H9 (cell line): ENCODE measurements around the gene RBM46. TPM values are rescaled to one million over a fixed set of nuclear protein-coding genes. Genes with fewer than 3 reads are reported as not detected.

Source experiments
- DNase-seq: peaks from one replicate; pipeline ENCODE4 v3.0.0-alpha.2; 2017
- H2AFZ ChIP-seq: one replicate; pipeline ENCODE4 v1.6.1; 2013; ENCODE audit warnings: mild to moderate bottlenecking, low read length, control low read depth, moderate library complexity
- H2AK5ac ChIP-seq: 2 replicates; pipeline ENCODE4 v1.6.1; 2013; ENCODE audit warnings: low read length, control low read depth, mixed read lengths; ENCODE audit not compliant: insufficient read length
- H2BK120ac ChIP-seq: one replicate; pipeline ENCODE4 v1.6.1; 2013; ENCODE audit warnings: low read depth, mild to moderate bottlenecking, low read length, control low read depth, inconsistent platforms; ENCODE audit not compliant: poor library complexity, severe bottlenecking
- H2BK12ac ChIP-seq: 2 replicates; pipeline ENCODE4 v1.6.1; 2013; ENCODE audit warnings: low read length, control low read depth, mixed read lengths, low read depth; ENCODE audit not compliant: insufficient read length
- H2BK15ac ChIP-seq: 2 replicates; pipeline ENCODE4 v1.6.1; 2013; ENCODE audit warnings: low read depth, low read length, control low read depth
- H2BK20ac ChIP-seq: one replicate; pipeline ENCODE4 v1.6.1; 2013; ENCODE audit warnings: low read depth, mild to moderate bottlenecking, low read length, control low read depth, inconsistent platforms; ENCODE audit not compliant: poor library complexity, severe bottlenecking
- H2BK5ac ChIP-seq: 2 replicates; pipeline ENCODE4 v1.6.1; 2013; ENCODE audit warnings: low read length, control low read depth, mixed read lengths; ENCODE audit not compliant: insufficient read length
- H3K14ac ChIP-seq: 2 replicates; pipeline ENCODE4 v1.6.1; 2013; ENCODE audit warnings: low read length, control low read depth; ENCODE audit not compliant: insufficient read depth
- H3K18ac ChIP-seq: 2 replicates; pipeline ENCODE4 v1.6.1; 2013; ENCODE audit warnings: low read depth, mild to moderate bottlenecking, mixed read lengths, low read length, control low read depth; ENCODE audit not compliant: insufficient read length
- H3K23ac ChIP-seq: 2 replicates; pipeline ENCODE4 v1.6.1; 2013; ENCODE audit warnings: low read length, control low read depth, mixed read lengths, low read depth; ENCODE audit not compliant: insufficient read length
- H3K23me2 ChIP-seq: 2 replicates; pipeline ENCODE4 v1.6.1; 2013; ENCODE audit warnings: low read depth, mild to moderate bottlenecking, mixed read lengths, low read length, control low read depth; ENCODE audit not compliant: insufficient read length, poor library complexity, severe bottlenecking
- H3K27ac ChIP-seq: 2 replicates; pipeline ENCODE4 v1.5.1; 2013; ENCODE audit warnings: low read length, control low read depth, mixed read lengths, low read depth; ENCODE audit not compliant: insufficient read length
- H3K27me3 ChIP-seq: 2 replicates; pipeline ENCODE4 v1.6.1; 2013; ENCODE audit warnings: low read length, control low read depth, inconsistent platforms; ENCODE audit not compliant: insufficient read depth
- H3K4ac ChIP-seq: 2 replicates; pipeline ENCODE4 v1.6.1; 2013; ENCODE audit warnings: low read depth, mild to moderate bottlenecking, control low read depth, inconsistent platforms, low read length, moderate library complexity
- H3K4me1 ChIP-seq: 2 replicates; pipeline ENCODE4 v1.6.1; 2013; ENCODE audit warnings: low read length, control low read depth, inconsistent platforms; ENCODE audit not compliant: insufficient read depth
- H3K4me2 ChIP-seq: 2 replicates; pipeline ENCODE4 v1.6.1; 2013; ENCODE audit warnings: low read length, control low read depth, mixed read lengths; ENCODE audit not compliant: insufficient read length, insufficient read depth
- H3K56ac ChIP-seq: 2 replicates; pipeline ENCODE4 v1.6.1; 2013; ENCODE audit warnings: low read depth, mild to moderate bottlenecking, mixed read lengths, low read length, control low read depth; ENCODE audit not compliant: insufficient read length
- H3K79me1 ChIP-seq: 2 replicates; pipeline ENCODE4 v1.6.1; 2013; ENCODE audit warnings: low read depth, mild to moderate bottlenecking, moderate library complexity, low read length, control low read depth, inconsistent platforms; ENCODE audit not compliant: insufficient read depth, poor library complexity, severe bottlenecking
- H3K79me2 ChIP-seq: 2 replicates; pipeline ENCODE4 v1.6.1; 2013; ENCODE audit warnings: low read length, control low read depth, inconsistent platforms; ENCODE audit not compliant: insufficient read depth
- H3K9ac ChIP-seq: 2 replicates; pipeline ENCODE4 v1.6.1; 2013; ENCODE audit warnings: low read length, control low read depth, mixed read lengths; ENCODE audit not compliant: insufficient read length; ENCODE audit errors: extremely low read depth
- H3K9me3 ChIP-seq: one replicate; pipeline ENCODE4 v1.6.1; 2013; ENCODE audit warnings: low read depth, low read length, inconsistent platforms; ENCODE audit not compliant: control insufficient read depth
- H3T11ph ChIP-seq: one replicate; pipeline ENCODE4 v1.6.1; 2013; ENCODE audit warnings: mild to moderate bottlenecking, low read length, control low read depth, inconsistent platforms
- H4K20me1 ChIP-seq: one replicate; pipeline ENCODE4 v1.6.1; 2013; ENCODE audit not compliant: control insufficient read depth, insufficient read length, insufficient read depth
- H4K5ac ChIP-seq: 2 replicates; pipeline ENCODE4 v1.6.1; 2013; ENCODE audit warnings: low read depth, mild to moderate bottlenecking, mixed read lengths, low read length, control low read depth; ENCODE audit not compliant: insufficient read length
- H4K8ac ChIP-seq: replicated peaks from 2 replicates; pipeline ENCODE4 v1.6.1; 2013; ENCODE audit warnings: low read length, control low read depth, mixed read lengths, low read depth; ENCODE audit not compliant: insufficient read length
- H4K91ac ChIP-seq: 2 replicates; pipeline ENCODE4 v1.6.1; 2013; ENCODE audit warnings: low read depth, mild to moderate bottlenecking, moderate library complexity, mixed read lengths, low read length, control low read depth; ENCODE audit not compliant: insufficient read length
- H3K27ac Mint-ChIP-seq, 3 experiments: 2 replicates in 2 of 3; 3 replicates in 1 of 3; pipeline ENCODE4 v1.8.0; 2020 to 2021; ENCODE audit warnings: mixed read lengths in 3 of 3, mild to moderate bottlenecking in 1 of 3, moderate library complexity in 1 of 3
- H3K27me3 Mint-ChIP-seq: 2 replicates; pipeline ENCODE4 v1.8.0; 2021; ENCODE audit warnings: low read depth, mild to moderate bottlenecking, moderate library complexity, mixed read lengths
- H3K36me3 Mint-ChIP-seq, 3 experiments: 2 replicates in 2 of 3; 3 replicates in 1 of 3; pipeline ENCODE4 v1.8.0; 2020 to 2021; ENCODE audit warnings: low read depth in 3 of 3, mixed read lengths in 3 of 3; ENCODE audit not compliant: insufficient read depth in 1 of 3
- H3K4me1 Mint-ChIP-seq, 2 experiments: 2 replicates each; pipeline ENCODE4 v1.8.0; 2020; ENCODE audit warnings: mixed read lengths in 2 of 2
- H3K4me3 Mint-ChIP-seq, 2 experiments: 2 replicates in 1 of 2; 3 replicates in 1 of 2; pipeline ENCODE4 v1.8.0; 2020 to 2021; ENCODE audit warnings: mild to moderate bottlenecking in 2 of 2, mixed read lengths in 2 of 2, moderate library complexity in 1 of 2
- H3K9me3 Mint-ChIP-seq, 2 experiments: 2 replicates in 1 of 2; 3 replicates in 1 of 2; pipeline ENCODE4 v1.8.0; 2020; ENCODE audit warnings: mild to moderate bottlenecking in 2 of 2, mixed read lengths in 2 of 2, moderate library complexity in 1 of 2
- CTCF ChIP-seq: fragments of 200-600 bp; sonication (generic); conservative IDR thresholded peaks from 3 replicates; pipeline ENCODE4 v1.8.0; 2021; ENCODE audit warnings: antibody characterized with exemption, mild to moderate bottlenecking
- WGBS: extraction: QIAGEN DNeasy Blood & Tissue Kit; methylation state at CpG from one replicate; pipeline ENCODE4 v1.1.7; 2013; ENCODE audit warnings: missing lambda C conversion rate, low lambda C conversion rate, mixed read lengths; ENCODE audit not compliant: insufficient read length; ENCODE audit errors: extremely low coverage; 5-methylcytosine and 5-hydroxymethylcytosine counted together
- total RNA-seq: library from RNA; stranded (reverse); gene quantifications from 2 replicates; pipeline ENCODE4 v1.2.1, GENCODE V29; 2021

Gene RBM46
- total RNA-seq, 1 experiment from 2014 or later = 0.17 TPM

GRCh38 chr4:154854362-154854761, 73.3 kb downstream of the RBM46 start:
- H3K9ac ChIP-seq = no peak overlapping the region
- Mint-ChIP-seq H3K27ac (no peak overlapping the region), H3K4me1 (peaks cover 0 to 3% of the 10 kb centered on the region in 2 experiments; a peak in 2 of 4 replicates), H3K27me3 (no peaks in the 10 kb centered on the region), H3K9me3 (no peaks in the 10 kb centered on the region), H3K4me3 (no peak overlapping the region), H3K36me3 (peaks cover 0 to under 1% (median 0%) of the 10 kb centered on the region in 3 experiments; a peak in 2 of 7 replicates)
- WGBS = no CpG with 5 or more reads among the region's 2 CpGs
- no peak for DNase-seq
- H2BK20ac ChIP-seq = no peak overlapping the region
- no peaks in the 10 kb centered on the region for H4K20me1 ChIP-seq
- H4K8ac ChIP-seq = no peak overlapping the region
- no peak overlapping the region for H2AFZ ChIP-seq
- no peaks in the 10 kb centered on the region for H3K79me1 ChIP-seq
- H3K23ac ChIP-seq = no peak overlapping the region
- no peak overlapping the region for H2BK120ac ChIP-seq
- H2BK12ac ChIP-seq = no peak overlapping the region
- no peak overlapping the region for H2BK15ac ChIP-seq
- H3K4me1 ChIP-seq = no peaks in the 10 kb centered on the region
- no peaks in the 10 kb centered on the region for H3K9me3 ChIP-seq
- no peaks in the 10 kb centered on the region for H3K23me2 ChIP-seq
- H2AK5ac ChIP-seq = no peak overlapping the region
- no peak overlapping the region for H2BK5ac ChIP-seq
- no peak overlapping the region for H3K56ac ChIP-seq
- TF ChIP-seq CTCF = peak; percentile 70
- H3K4me2 ChIP-seq = no peak overlapping the region
- no peak overlapping the region for H4K5ac ChIP-seq
- no peaks in the 10 kb centered on the region for H3K27me3 ChIP-seq
- H3K27ac ChIP-seq = no peak overlapping the region
- no peaks in the 10 kb centered on the region for H3K79me2 ChIP-seq
- H4K91ac ChIP-seq = no peak overlapping the region
- H3T11ph ChIP-seq = no peak overlapping the region
- H3K18ac ChIP-seq = no peak overlapping the region
- no peak overlapping the region for H3K4ac ChIP-seq
- no peak overlapping the region for H3K14ac ChIP-seq
